GM18511 (cell line): ENCODE data around the gene GRK3.
"Not testable (repeated sequence)": the region's sequence is repeated elsewhere in the genome, so short reads cannot be mapped to it uniquely, and the experiment has no call there.

Source experiments
- ATAC-seq: cut with Tn5 transposase; IDR thresholded peaks from one replicate; pipeline ENCODE4 v1.9.1; 2021; ENCODE audit warnings: mild to moderate bottlenecking, moderate library complexity; ENCODE audit not compliant: unreplicated experiment

The GRK3 gene

GRCh38 chr22:25548866-25549464 is 15.5 kb upstream of the GRK3 start:
- ATAC-seq = no peak

DNA sequence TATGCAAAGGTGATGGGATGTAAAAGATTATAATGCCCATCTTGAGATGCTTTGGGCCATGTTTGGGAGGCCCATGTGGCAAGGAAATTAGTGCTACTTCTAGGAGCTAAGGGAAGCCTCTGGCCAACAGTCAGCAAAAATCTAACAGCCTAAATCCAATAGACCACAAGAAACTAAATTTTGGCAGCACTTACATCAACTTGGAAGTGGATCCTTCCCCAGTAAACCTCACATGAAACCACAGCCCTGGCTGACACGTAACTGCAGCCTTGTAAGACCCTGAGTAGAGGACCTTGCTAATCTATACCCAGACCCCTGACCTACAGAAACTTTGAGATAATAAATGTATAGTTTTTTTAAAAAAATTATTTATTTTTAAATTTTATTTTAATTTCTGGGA is 13.1 kb upstream of the GRK3 start:
- no peak for ATAC-seq

- ATAC-seq = not testable (repeated sequence)
These were observed 12.1 kb upstream of the GRK3 start for GRCh38 chr22:25552405-25552804.

- ATAC-seq = no peak
These were observed 11.3 kb upstream of the GRK3 start for GRCh38 chr22:25553131-25553530.

GRCh38 chr22:25554238-25554671 is 10.2 kb upstream of the GRK3 start:
- ATAC-seq = no peak

DNA sequence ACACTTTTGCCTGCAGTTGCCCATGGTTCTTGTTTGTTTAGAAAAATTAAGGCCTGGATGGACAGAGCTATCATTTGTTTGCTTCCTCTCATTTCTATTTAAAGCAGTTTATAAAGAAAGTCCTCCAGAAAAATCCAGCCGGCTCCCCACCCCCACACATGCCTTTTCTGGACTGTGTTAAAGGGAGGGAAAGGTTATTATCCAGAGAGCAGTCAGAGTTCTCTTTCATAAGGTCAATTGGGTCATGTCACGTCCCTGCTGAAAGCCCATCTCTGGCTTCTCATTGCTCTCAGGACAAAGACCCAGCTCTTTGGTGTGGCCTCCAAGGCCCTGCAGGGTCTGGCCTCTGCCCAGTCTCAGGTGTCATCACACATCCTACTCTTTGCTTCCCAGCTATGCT is 9.8 kb upstream of the GRK3 start:
- no peak for ATAC-seq

DNA sequence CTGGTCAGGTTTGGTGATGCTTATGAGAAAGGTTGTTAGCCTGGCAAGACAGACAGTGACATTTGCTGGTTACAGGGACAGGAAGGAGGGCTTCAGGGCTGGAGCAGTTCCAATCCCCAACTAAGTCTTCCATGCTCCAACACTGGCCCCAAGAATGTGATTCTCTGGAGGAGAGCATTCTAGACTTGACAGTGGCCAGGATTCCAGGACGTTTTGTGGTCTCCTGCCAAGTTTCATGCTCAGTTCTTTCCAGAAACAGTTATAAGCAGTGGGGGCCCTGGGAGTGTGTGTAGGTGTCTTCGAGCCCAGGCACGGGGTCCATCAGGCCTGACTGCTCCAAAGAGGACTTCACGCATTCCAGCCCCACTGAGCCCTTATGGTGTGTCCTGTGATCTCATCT is 8.9 kb upstream of the GRK3 start:
- no peak for ATAC-seq

GRCh38 chr22:25557218-25557617 is 7.3 kb upstream of the GRK3 start:
- ATAC-seq = no peak

GRCh38 chr22:25558341-25558740 is 6.1 kb upstream of the GRK3 start:
- no peak for ATAC-seq

DNA sequence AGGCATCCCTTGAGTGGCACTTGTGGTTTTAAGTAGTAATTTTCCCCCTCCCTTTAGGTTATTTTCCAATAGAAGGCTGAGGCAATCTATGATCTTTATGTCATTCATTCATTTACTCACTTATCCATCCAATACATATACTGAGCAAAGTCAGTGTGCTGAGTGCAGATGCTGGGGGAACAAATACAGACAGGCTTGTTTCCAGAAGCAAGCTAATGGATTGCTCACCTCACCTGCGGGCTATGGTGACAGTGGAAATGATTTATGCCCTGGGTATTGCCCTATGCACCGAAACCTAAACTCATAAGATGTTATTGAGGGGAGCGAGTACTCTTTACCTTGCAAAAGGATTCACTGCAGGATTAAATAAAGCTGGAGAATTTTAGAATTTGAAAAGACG is 4.6 kb upstream of the GRK3 start:
- not testable (repeated sequence) for ATAC-seq

DNA sequence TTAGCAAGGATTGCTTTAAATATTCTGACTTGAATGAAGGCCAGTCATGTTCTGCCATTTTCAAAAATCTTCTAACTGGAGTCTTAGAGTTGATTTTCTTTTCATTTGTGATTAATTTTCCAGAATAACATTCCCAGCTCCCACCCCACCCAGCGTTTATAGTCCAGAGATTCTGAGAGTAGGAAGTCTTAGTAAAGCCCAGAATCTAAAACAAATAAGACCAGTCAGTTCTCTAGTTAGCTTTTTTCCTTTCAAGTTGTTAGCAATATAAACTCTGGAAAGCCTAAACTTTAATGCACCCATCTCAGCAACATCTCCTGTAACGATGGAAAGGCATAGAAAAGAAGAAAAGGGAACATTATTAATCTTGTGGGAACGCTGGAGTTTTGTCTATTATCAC is 3.3 kb upstream of the GRK3 start:
- ATAC-seq = not testable (repeated sequence)

DNA sequence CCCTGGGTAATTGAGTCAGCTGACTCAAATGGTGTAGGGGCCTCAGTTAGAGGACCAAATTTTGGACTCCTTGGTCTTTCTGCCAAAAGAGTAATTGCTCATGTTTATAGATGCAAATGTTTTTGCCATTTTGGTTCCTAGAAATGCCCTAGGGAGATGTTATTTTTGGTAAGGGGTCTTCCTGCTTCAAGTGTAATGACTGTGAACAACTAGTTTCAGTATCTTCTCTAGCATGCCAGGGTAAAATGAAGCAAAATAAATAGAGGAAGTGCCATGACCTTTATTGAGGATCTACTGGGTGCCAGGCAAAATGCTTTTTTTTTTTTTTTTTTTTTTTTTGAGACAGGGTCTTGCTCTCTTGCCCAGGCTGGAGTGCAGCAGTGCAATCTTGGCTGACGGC is 2.5 kb upstream of the GRK3 start:
- not testable (repeated sequence) for ATAC-seq

- ATAC-seq = not testable (repeated sequence)
These were observed 1.3 kb upstream of the GRK3 start for GRCh38 chr22:25562966-25563760.

GRCh38 chr22:25563761-25564319 is 635 bp upstream of the GRK3 start:
- peak; percentile 38 for ATAC-seq

- ATAC-seq = peak; percentile 5
These were observed 653 bp downstream of the GRK3 start for GRCh38 chr22:25564979-25565677.

- ATAC-seq = no peak
These were observed 1.9 kb downstream of the GRK3 start for GRCh38 chr22:25566186-25566897.

DNA sequence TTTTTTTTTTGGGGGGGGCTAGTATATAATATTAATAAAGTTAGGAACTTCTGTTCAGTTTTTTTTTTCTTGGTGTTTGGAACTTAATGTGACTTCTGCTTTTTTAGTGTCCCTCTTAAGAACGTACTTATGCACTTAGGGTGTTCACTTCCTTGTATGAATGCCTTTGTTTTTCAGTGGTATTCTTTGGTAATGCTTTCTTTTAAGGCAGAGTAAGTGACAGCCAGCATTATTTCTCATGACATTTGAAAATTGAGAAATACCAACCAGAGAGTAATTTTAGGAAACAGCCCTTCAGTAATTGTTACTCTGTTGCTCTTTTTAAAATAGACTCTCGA is 2.4 kb downstream of the GRK3 start:
- ATAC-seq = no peak

DNA sequence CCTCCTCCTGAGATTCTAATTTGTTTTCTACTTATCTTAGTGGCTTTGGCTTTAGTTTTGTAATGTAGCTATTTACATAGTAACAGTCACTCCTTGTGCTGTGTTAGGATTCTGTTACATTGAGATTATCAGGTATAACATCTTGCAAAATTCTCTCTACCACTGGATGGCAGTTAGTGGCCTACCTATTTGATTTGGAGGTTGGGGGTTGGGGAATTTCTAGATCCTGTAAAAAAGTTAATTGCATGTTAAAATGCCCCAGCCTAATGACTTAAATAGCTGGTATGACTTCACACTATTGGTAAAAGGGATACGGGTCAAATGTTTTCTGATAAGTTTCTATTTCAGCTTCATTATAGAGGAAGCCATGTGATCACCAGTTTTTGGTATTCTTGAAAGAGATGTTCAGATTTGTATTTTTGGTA is 2.8 kb downstream of the GRK3 start:
- ATAC-seq = no peak

GRCh38 chr22:25568066-25568465 is 3.6 kb downstream of the GRK3 start:
- ATAC-seq = not testable (repeated sequence)

GRCh38 chr22:25569361-25569760 is 4.9 kb downstream of the GRK3 start:
- no peak for ATAC-seq

DNA sequence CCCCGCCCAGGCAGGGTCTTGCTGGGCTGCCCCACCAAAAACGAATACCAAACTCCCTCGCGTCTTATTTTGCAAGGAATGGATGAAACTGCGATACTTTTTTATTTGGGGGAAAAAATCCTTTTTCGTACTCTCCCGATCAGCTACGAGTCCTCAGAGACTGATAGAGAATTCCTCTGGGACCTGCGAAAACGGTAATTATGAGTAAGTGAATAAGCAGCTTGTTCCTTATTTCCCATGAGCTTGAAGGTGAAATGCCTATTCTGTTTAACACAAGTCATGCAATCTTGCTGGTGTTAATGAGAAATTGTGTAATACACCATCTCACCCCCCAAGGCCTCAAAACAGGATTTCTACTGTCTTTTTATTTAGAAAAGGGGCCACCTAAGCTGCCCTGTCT is 5.5 kb downstream of the GRK3 start:
- no peak for ATAC-seq
